Measurements from ENCODE around the gene LCK. TPM values are rescaled to one million over a fixed set of nuclear protein-coding genes. Genes with fewer than 3 reads are reported as not detected.

Gene LCK
- total and polyA plus RNA-seq, 7 donors = 0.10 to 0.89 (median 0.77) TPM

- TF ChIP-seq CTCF (IDR thresholded peaks at IDR 0.05) = no peak
- 48 to 58% (median 48%) methylated on average over 2 of the region's 2 CpGs for WGBS, 3 donors
- Histone ChIP-seq H3K36me3 (ENCODE audit: insufficient read depth in 1 of 2, low read depth in 1 of 2) (peaks cover 0 to 3% of the 10 kb centered on the region in 2 donors), H3K9me3 (no peaks in the 10 kb centered on the region), H3K27ac (no peak overlapping the region), H3K4me3 (no peak overlapping the region), H3K27me3 (ENCODE audit: insufficient read depth in 3 of 3, low read length in 2 of 3) (no peaks in the 10 kb centered on the region), H3K4me1 (peaks cover 8% of the 10 kb centered on the region)
- no peak for DNase-seq
- ATAC-seq = no peak
- intact Hi-C loops (cut with DNase I) = loop anchor here in 1 of 2 donors (10.0 kb wide), 1 partner anchor 97 kb away; no protein-coding TSS in a partner anchor
Observed at GRCh38 chr1:32311709-32312393, 60.8 kb downstream of the LCK start.

- peaks cover 0 to 35% of the 10 kb centered on the region in 2 donors for H3K36me3 ChIP-seq (ENCODE audit: insufficient read depth in 1 of 2, low read depth in 1 of 2)
Observed at GRCh38 chr1:32316903-32317277, 65.8 kb downstream of the LCK start.

GRCh38 chr1:32318127-32318869 is 67.2 kb downstream of the LCK start:
- no peak overlapping the region for H3K4me3 ChIP-seq
- no peak for ATAC-seq

More at GRCh38 chr1:32316903-32317277, 65.8 kb downstream of the LCK start:
- intact Hi-C loops (cut with DNase I) = loop anchor here (2.0 to 10.0 kb wide), 2 partner anchors 102 kb away; no protein-coding TSS in a partner anchor
- DNase-seq (no peak), ATAC-seq (no peak)
- 63 to 75% (median 73%) methylated on average over 3 of the region's 3 CpGs for WGBS, 3 donors
- Histone ChIP-seq H3K4me3 (no peak overlapping the region), H3K27ac (no peak overlapping the region), H3K27me3 (ENCODE audit: insufficient read depth in 3 of 3, low read length in 2 of 3) (no peaks in the 10 kb centered on the region), H3K9me3 (no peaks in the 10 kb centered on the region), H3K4me1 (no peaks in the 10 kb centered on the region)
- no peak for TF ChIP-seq CTCF (IDR thresholded peaks at IDR 0.05)

GRCh38 chr1:32321712-32322291 is 70.7 kb downstream of the LCK start:
- Histone ChIP-seq H3K36me3 (ENCODE audit: insufficient read depth in 1 of 2, low read depth in 1 of 2) (peaks cover 0 to 64% of the 10 kb centered on the region in 2 donors), H3K9me3 (no peaks in the 10 kb centered on the region), H3K27me3 (ENCODE audit: insufficient read depth in 3 of 3, low read length in 2 of 3) (no peaks in the 10 kb centered on the region), H3K4me1 (no peaks in the 10 kb centered on the region), H3K4me3 (no peak overlapping the region), H3K27ac (no peak overlapping the region)
- no peak for DNase-seq
- intact Hi-C loops (cut with DNase I) = no loop called here
- TF ChIP-seq CTCF (IDR thresholded peaks at IDR 0.05) = no peak
- 51 to 69% (median 62%) methylated on average over 5 of the region's 5 CpGs for WGBS, 3 donors
- no peak for ATAC-seq

More at GRCh38 chr1:32318127-32318869, 67.2 kb downstream of the LCK start:
- H3K36me3 ChIP-seq (ENCODE audit: insufficient read depth in 1 of 2, low read depth in 1 of 2) = peaks cover 0 to 40% of the 10 kb centered on the region in 2 donors
- TF ChIP-seq CTCF (IDR thresholded peaks at IDR 0.05) = no peak
- 96% methylated on average over 10 of the region's 10 CpGs for WGBS, 3 donors
- H3K27ac ChIP-seq = no peak overlapping the region
- H3K27me3 ChIP-seq (ENCODE audit: insufficient read depth in 3 of 3, low read length in 2 of 3) = no peaks in the 10 kb centered on the region
- no peaks in the 10 kb centered on the region for H3K9me3 ChIP-seq
- intact Hi-C loops (cut with DNase I) = loop anchor here in 1 of 2 donors (10.0 kb wide), 1 partner anchor 103 kb away; no protein-coding TSS in a partner anchor
- H3K4me1 ChIP-seq = no peaks in the 10 kb centered on the region
- DNase-seq = no peak
